Measurements from ENCODE around the gene WASHC4.
A peak's percentile ranks its signal among the peaks of the same experiment; 100 is the strongest.

The WASHC4 gene

DNA sequence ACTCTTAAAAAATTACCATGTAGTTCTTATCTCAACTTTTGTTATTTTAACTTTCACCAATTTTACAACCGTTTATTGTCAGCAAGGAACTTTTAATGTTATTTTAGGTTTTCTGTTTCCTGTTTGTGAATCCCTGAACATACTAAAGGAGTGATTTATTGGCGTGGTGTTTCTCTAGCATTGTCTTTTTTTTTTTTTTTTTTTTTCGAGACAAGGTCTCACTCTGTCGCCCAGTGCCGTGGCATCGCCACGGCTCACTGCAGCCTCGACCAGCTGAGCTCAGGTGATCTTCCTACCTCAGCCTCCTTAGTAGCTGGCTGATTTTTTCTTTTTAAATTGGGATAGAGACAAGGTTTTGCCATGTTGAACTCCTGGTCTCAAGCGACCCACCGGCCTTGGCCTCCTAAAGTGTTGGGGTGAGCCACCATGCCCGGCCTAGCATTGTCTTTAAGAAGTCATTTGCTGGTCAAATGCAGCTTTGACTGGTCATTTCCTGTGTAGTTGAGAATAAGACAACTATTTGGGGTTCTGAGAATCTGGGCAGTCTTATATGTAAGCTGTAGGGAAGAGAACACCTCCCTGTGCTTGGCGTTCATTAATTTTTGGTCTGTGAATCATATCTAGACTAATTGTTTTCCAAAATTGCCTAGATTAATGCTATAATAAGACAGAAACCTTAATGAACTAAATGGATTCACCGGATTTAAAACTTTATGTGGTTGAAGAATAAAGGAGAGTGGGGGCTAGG, 2.1 kb downstream of the WASHC4 start:
- TF ChIP-seq, protein P1, sequence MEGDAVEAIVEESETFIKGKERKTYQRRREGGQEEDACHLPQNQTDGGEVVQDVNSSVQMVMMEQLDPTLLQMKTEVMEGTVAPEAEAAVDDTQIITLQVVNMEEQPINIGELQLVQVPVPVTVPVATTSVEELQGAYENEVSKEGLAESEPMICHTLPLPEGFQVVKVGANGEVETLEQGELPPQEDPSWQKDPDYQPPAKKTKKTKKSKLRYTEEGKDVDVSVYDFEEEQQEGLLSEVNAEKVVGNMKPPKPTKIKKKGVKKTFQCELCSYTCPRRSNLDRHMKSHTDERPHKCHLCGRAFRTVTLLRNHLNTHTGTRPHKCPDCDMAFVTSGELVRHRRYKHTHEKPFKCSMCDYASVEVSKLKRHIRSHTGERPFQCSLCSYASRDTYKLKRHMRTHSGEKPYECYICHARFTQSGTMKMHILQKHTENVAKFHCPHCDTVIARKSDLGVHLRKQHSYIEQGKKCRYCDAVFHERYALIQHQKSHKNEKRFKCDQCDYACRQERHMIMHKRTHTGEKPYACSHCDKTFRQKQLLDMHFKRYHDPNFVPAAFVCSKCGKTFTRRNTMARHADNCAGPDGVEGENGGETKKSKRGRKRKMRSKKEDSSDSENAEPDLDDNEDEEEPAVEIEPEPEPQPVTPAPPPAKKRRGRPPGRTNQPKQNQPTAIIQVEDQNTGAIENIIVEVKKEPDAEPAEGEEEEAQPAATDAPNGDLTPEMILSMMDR (IDR thresholded peaks at IDR 0.05), result no peak
- Histone ChIP-seq H3K9me3 (ENCODE audit: control insufficient read depth, low read length) (no peaks in the 10 kb centered on the region), H3K4me3 (ENCODE audit: low read depth, low read length) (peak overlapping the region; percentile 69), H3K36me3 (ENCODE audit: control insufficient read depth, insufficient read depth, low read length) (no peaks in the 10 kb centered on the region), H3K79me2 (peaks cover 19% of the 10 kb centered on the region), H3K4me1 (peaks cover 3% of the 10 kb centered on the region), H3K27me3 (ENCODE audit: control insufficient read depth, insufficient read depth, low read length) (no peaks in the 10 kb centered on the region), H3K4me2 (ENCODE audit: low read length) (peak overlapping the region; percentile 60), H3K27ac (peak overlapping the region; percentile 0), H3K9ac (no peak overlapping the region), H2AFZ (no peak overlapping the region)

GRCh38 chr12:105110851-105111250, 3.3 kb downstream of the WASHC4 start:
- no peaks in the 10 kb centered on the region for H3K9me3 ChIP-seq (ENCODE audit: control insufficient read depth, low read length)
- H3K9ac ChIP-seq, result no peak overlapping the region
- no peaks in the 10 kb centered on the region for H3K36me3 ChIP-seq (ENCODE audit: control insufficient read depth, insufficient read depth, low read length)
- H3K79me2 ChIP-seq, result peaks cover 21% of the 10 kb centered on the region
- no peak overlapping the region for H3K4me2 ChIP-seq (ENCODE audit: low read length)
- H3K27ac ChIP-seq, result no peak overlapping the region
- H3K4me1 ChIP-seq, result peaks cover 3% of the 10 kb centered on the region
- TF ChIP-seq, protein P1 (IDR thresholded peaks at IDR 0.05), result no peak
- no peaks in the 10 kb centered on the region for H3K27me3 ChIP-seq (ENCODE audit: control insufficient read depth, insufficient read depth, low read length)
- no peak overlapping the region for H3K4me3 ChIP-seq (ENCODE audit: low read depth, low read length)
- no peak overlapping the region for H2AFZ ChIP-seq

DNA sequence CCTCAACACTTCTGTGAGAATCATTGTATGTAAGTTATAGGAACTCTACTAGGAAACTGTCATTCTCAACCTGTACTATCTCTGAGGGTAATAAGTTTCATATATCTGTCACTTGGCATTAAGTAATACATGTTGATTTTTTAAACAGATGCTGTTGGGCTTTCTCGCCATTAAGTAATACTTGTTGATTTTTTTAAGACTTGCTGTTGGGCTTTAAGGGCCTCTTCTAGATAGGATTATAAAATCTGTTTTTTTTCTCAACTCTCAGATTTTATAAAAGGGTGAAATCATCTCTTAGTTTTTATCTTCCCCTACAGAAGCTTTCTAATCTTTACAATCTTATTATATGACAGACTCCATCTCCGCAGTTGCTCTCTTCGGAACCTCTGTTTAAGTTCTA, 5.6 kb downstream of the WASHC4 start:
- TF ChIP-seq, protein P1 (IDR thresholded peaks at IDR 0.05), result no peak
- Histone ChIP-seq H3K4me1 (no peaks in the 10 kb centered on the region), H3K27me3 (ENCODE audit: control insufficient read depth, insufficient read depth, low read length) (no peaks in the 10 kb centered on the region), H3K79me2 (peaks cover 23% of the 10 kb centered on the region), H3K4me3 (ENCODE audit: low read depth, low read length) (no peak overlapping the region), H3K27ac (no peak overlapping the region), H3K36me3 (ENCODE audit: control insufficient read depth, insufficient read depth, low read length) (no peaks in the 10 kb centered on the region), H3K4me2 (ENCODE audit: low read length) (no peak overlapping the region), H2AFZ (no peak overlapping the region), H3K9me3 (ENCODE audit: control insufficient read depth, low read length) (no peaks in the 10 kb centered on the region), H3K9ac (no peak overlapping the region)

DNA sequence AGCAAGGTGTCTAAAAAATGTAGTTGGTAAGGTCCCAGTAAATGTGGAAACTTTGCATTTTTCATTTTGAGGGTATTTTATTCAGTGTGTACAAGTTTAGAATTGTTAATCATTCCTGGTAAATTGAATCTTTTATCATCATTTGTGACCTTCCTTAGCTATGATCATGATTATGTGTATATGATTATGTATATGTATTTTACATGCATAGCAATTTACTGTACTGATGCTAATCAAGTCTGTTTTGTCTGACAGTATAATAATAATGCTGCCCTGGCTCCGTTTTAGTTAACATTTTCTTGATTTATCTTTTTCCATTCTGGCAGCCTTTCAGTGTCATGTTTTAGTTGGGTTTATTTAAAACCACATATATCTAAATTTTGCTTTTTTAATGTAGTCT, 9.4 kb downstream of the WASHC4 start:
- TF ChIP-seq, protein P1 (IDR thresholded peaks at IDR 0.05), result no peak

GRCh38 chr12:105120551-105120950, 13.0 kb downstream of the WASHC4 start:
- Histone ChIP-seq H3K9me3 (ENCODE audit: control insufficient read depth, low read length) (no peaks in the 10 kb centered on the region), H2AFZ (no peak overlapping the region), H3K36me3 (ENCODE audit: control insufficient read depth, insufficient read depth, low read length) (no peaks in the 10 kb centered on the region), H3K27ac (no peak overlapping the region), H3K79me2 (peaks cover 3% of the 10 kb centered on the region), H3K4me1 (no peaks in the 10 kb centered on the region), H3K27me3 (ENCODE audit: control insufficient read depth, insufficient read depth, low read length) (no peaks in the 10 kb centered on the region), H3K4me3 (ENCODE audit: low read depth, low read length) (no peak overlapping the region), H3K4me2 (ENCODE audit: low read length) (no peak overlapping the region), H3K9ac (no peak overlapping the region)
- TF ChIP-seq, protein P1 (IDR thresholded peaks at IDR 0.05), result no peak

More for the DNA sequence above, 9.4 kb downstream of the WASHC4 start:
- no peak overlapping the region for H3K27ac ChIP-seq
- H3K79me2 ChIP-seq, result peaks cover 18% of the 10 kb centered on the region
- no peaks in the 10 kb centered on the region for H3K4me1 ChIP-seq
- no peak overlapping the region for H3K9ac ChIP-seq
- no peak overlapping the region for H3K4me2 ChIP-seq (ENCODE audit: low read length)
- no peaks in the 10 kb centered on the region for H3K36me3 ChIP-seq (ENCODE audit: control insufficient read depth, insufficient read depth, low read length)
- H3K9me3 ChIP-seq (ENCODE audit: control insufficient read depth, low read length), result no peaks in the 10 kb centered on the region
- H3K27me3 ChIP-seq (ENCODE audit: control insufficient read depth, insufficient read depth, low read length), result no peaks in the 10 kb centered on the region
- no peak overlapping the region for H3K4me3 ChIP-seq (ENCODE audit: low read depth, low read length)
- no peak overlapping the region for H2AFZ ChIP-seq

Measured in parathyroid adenoma (tissue), 2 donors.